Activated CD4-positive, alpha-beta T cell treated with anti-CD3 and anti-CD28 coated beads, Interleukin-2, amount 10 ng/mL, durations not matched to agents 24 days and 14 days (primary cell): ENCODE results near the gene CDCA5. TPM values are rescaled to one million over a fixed set of nuclear protein-coding genes. Genes with fewer than 3 reads are reported as not detected.

Experiments used
- DNase-seq: peaks from one replicate; pipeline ENCODE4 v3.0.0; 2022
- H3K27ac Mint-ChIP-seq: one replicate; pipeline ENCODE4 v1.8.0; 2022; ENCODE audit warnings: mild to moderate bottlenecking, mixed read lengths
- H3K27me3 Mint-ChIP-seq: one replicate; pipeline ENCODE4 v1.8.0; 2022; ENCODE audit warnings: mixed read lengths
- H3K36me3 Mint-ChIP-seq: one replicate; pipeline ENCODE4 v1.8.0; 2022; ENCODE audit warnings: low read depth, mild to moderate bottlenecking, mixed read lengths
- H3K4me1 Mint-ChIP-seq: one replicate; pipeline ENCODE4 v1.8.0; 2021; ENCODE audit warnings: mixed read lengths
- H3K4me3 Mint-ChIP-seq: one replicate; pipeline ENCODE4 v1.8.0; 2022; ENCODE audit warnings: mild to moderate bottlenecking, moderate library complexity, mixed read lengths
- H3K9me3 Mint-ChIP-seq: one replicate; pipeline ENCODE4 v1.8.0; 2021; ENCODE audit warnings: mixed read lengths
- intact Hi-C: fragments of 100-400 bp; cut with micrococcal nuclease; formaldehyde crosslinking; loops from one replicate; pipeline ENCODE4 v1.15.1; 2023
- total RNA-seq: library from RNA; stranded (reverse); gene quantifications from 2 replicates; pipeline ENCODE4 v1.2.3, GENCODE V29; 2022

CDCA5 gene
- total RNA-seq, 1 donor from 2014 or later: 95.1 TPM

GRCh38 chr11:65045728-65046127 lies 38.1 kb downstream of the CDCA5 start:
- no peaks in the 10 kb centered on the region for H3K27me3 Mint-ChIP-seq
- peaks cover 9% of the 10 kb centered on the region for H3K36me3 Mint-ChIP-seq
- no peak for DNase-seq
- H3K4me1 Mint-ChIP-seq: peaks cover 26% of the 10 kb centered on the region
- no peak overlapping the region for H3K27ac Mint-ChIP-seq
- H3K9me3 Mint-ChIP-seq: no peaks in the 10 kb centered on the region
- no peak overlapping the region for H3K4me3 Mint-ChIP-seq
- intact Hi-C loops: no loop called here

- no peak overlapping the region for H3K27ac Mint-ChIP-seq
- no peak overlapping the region for H3K4me3 Mint-ChIP-seq
- intact Hi-C loops: no loop called here
- H3K27me3 Mint-ChIP-seq: no peaks in the 10 kb centered on the region
- H3K36me3 Mint-ChIP-seq: peaks cover 9% of the 10 kb centered on the region
- no peak for DNase-seq
- no peaks in the 10 kb centered on the region for H3K9me3 Mint-ChIP-seq
- peaks cover 28% of the 10 kb centered on the region for H3K4me1 Mint-ChIP-seq
Observed at GRCh38 chr11:65045061-65045460, 38.8 kb downstream of the CDCA5 start.

GRCh38 chr11:65043881-65044501 lies 39.8 kb downstream of the CDCA5 start:
- no peaks in the 10 kb centered on the region for H3K27me3 Mint-ChIP-seq
- peaks cover 31% of the 10 kb centered on the region for H3K4me1 Mint-ChIP-seq
- H3K27ac Mint-ChIP-seq: no peak overlapping the region
- H3K4me3 Mint-ChIP-seq: no peak overlapping the region
- H3K36me3 Mint-ChIP-seq: peaks cover 15% of the 10 kb centered on the region
- DNase-seq: no peak
- intact Hi-C loops: no loop called here
- H3K9me3 Mint-ChIP-seq: no peaks in the 10 kb centered on the region

GRCh38 chr11:65042891-65043290 lies 40.9 kb downstream of the CDCA5 start:
- H3K4me1 Mint-ChIP-seq: peaks cover 29% of the 10 kb centered on the region
- no peaks in the 10 kb centered on the region for H3K9me3 Mint-ChIP-seq
- DNase-seq: no peak
- intact Hi-C loops: no loop called here
- H3K36me3 Mint-ChIP-seq: peaks cover 15% of the 10 kb centered on the region
- peak overlapping the region; percentile 29 for H3K27ac Mint-ChIP-seq
- H3K27me3 Mint-ChIP-seq: no peaks in the 10 kb centered on the region
- peak overlapping the region; percentile 90 for H3K4me3 Mint-ChIP-seq

- no peaks in the 10 kb centered on the region for H3K27me3 Mint-ChIP-seq
- H3K36me3 Mint-ChIP-seq: peaks cover 17% of the 10 kb centered on the region
- intact Hi-C loops: loop anchor here (1.0 to 2.0 kb wide), 6 partner anchors 14 to 124 kb away; partner anchors contain the start of genes ATG2A, CDCA5, PPP2R5B and SNX15
- peaks cover 20% of the 10 kb centered on the region for H3K4me1 Mint-ChIP-seq
- H3K9me3 Mint-ChIP-seq: no peaks in the 10 kb centered on the region
- H3K27ac Mint-ChIP-seq: peak within 1 kb of the TSS; percentile 95
- peak; percentile 98 for DNase-seq
- H3K4me3 Mint-ChIP-seq: peak within 1 kb of the TSS; percentile 93
Observed at GRCh38 chr11:65040847-65041622, 42.8 kb downstream of the CDCA5 start, which contains the start of gene SAC3D1. Gene SAC3D1 (plus strand): TSS chr11:65041210. CDS start chr11:65041293, 83 bp downstream.

- no peak for DNase-seq
- intact Hi-C loops: loop anchor here (1.0 to 2.0 kb wide), 4 partner anchors 13 to 124 kb away; partner anchors contain the start of genes ATG2A, CDCA5, SNX15 and ZFPL1
- peaks cover 20% of the 10 kb centered on the region for H3K4me1 Mint-ChIP-seq
Observed at GRCh38 chr11:65040520-65040846, 43.4 kb downstream of the CDCA5 start.

GRCh38 chr11:65036931-65037330 lies 46.9 kb downstream of the CDCA5 start:
- H3K27me3 Mint-ChIP-seq: no peaks in the 10 kb centered on the region
- H3K27ac Mint-ChIP-seq: no peak overlapping the region
- no peak overlapping the region for H3K4me3 Mint-ChIP-seq
- H3K4me1 Mint-ChIP-seq: peaks cover 7% of the 10 kb centered on the region
- no peak for DNase-seq
- no peaks in the 10 kb centered on the region for H3K9me3 Mint-ChIP-seq
- intact Hi-C loops: no loop called here
- peaks cover 14% of the 10 kb centered on the region for H3K36me3 Mint-ChIP-seq

More at GRCh38 chr11:65040520-65040846, 43.4 kb downstream of the CDCA5 start:
- peak overlapping the region; percentile 95 for H3K27ac Mint-ChIP-seq
- H3K27me3 Mint-ChIP-seq: no peaks in the 10 kb centered on the region
- no peaks in the 10 kb centered on the region for H3K9me3 Mint-ChIP-seq
- peaks cover 17% of the 10 kb centered on the region for H3K36me3 Mint-ChIP-seq
- peak overlapping the region; percentile 93 for H3K4me3 Mint-ChIP-seq

- DNase-seq: no peak
- Mint-ChIP-seq H3K27ac (no peak overlapping the region), H3K27me3 (no peaks in the 10 kb centered on the region), H3K4me1 (peaks cover 4% of the 10 kb centered on the region), H3K9me3 (no peaks in the 10 kb centered on the region), H3K36me3 (peaks cover 14% of the 10 kb centered on the region), H3K4me3 (no peak overlapping the region)
- intact Hi-C loops: no loop called here
Observed at GRCh38 chr11:65035579-65035978, 48.3 kb downstream of the CDCA5 start.

GRCh38 chr11:65034423-65034822 lies 49.4 kb downstream of the CDCA5 start:
- Mint-ChIP-seq H3K27me3 (no peaks in the 10 kb centered on the region), H3K4me3 (no peak overlapping the region), H3K9me3 (no peaks in the 10 kb centered on the region), H3K4me1 (no peaks in the 10 kb centered on the region), H3K36me3 (peaks cover 9% of the 10 kb centered on the region), H3K27ac (no peak overlapping the region)
- DNase-seq: no peak
- intact Hi-C loops: no loop called here

- no peak for DNase-seq
- H3K36me3 Mint-ChIP-seq: peaks cover 4% of the 10 kb centered on the region
- no peak overlapping the region for H3K27ac Mint-ChIP-seq
- no peak overlapping the region for H3K4me3 Mint-ChIP-seq
- peaks cover 12% of the 10 kb centered on the region for H3K4me1 Mint-ChIP-seq
- no peaks in the 10 kb centered on the region for H3K9me3 Mint-ChIP-seq
- intact Hi-C loops: no loop called here
- no peaks in the 10 kb centered on the region for H3K27me3 Mint-ChIP-seq
Observed at GRCh38 chr11:65032216-65032615, 51.6 kb downstream of the CDCA5 start.

Other genes with a start within 250 kb of the CDCA5 start
- 0.05 TPM in 2 replicates for gene CDC42BPG, start 239.4 kb downstream of the CDCA5 start, total RNA-seq
- gene EHD1, start 205.4 kb downstream of the CDCA5 start, total RNA-seq: 93.0 and 101 TPM in 2 replicates
- 22.5 and 23.1 TPM in 2 replicates for gene ATG2A, start 166.8 kb downstream of the CDCA5 start, total RNA-seq
- 11.4 and 16.7 TPM in 2 replicates for gene PPP2R5B, start 159.4 kb downstream of the CDCA5 start, total RNA-seq
- not detected in 2 replicates for gene GPHA2, start 148.1 kb downstream of the CDCA5 start, total RNA-seq
- gene MAJIN, start 111.9 kb downstream of the CDCA5 start, total RNA-seq: 0.71 TPM in 1 of 2 replicates, not detected in the other
- 0.09 TPM in 1 of 2 replicates, not detected in the other for gene BATF2, start 87.1 kb downstream of the CDCA5 start, total RNA-seq
- 78.8 and 87.9 TPM in 2 replicates for gene ARL2, start 69.9 kb downstream of the CDCA5 start, total RNA-seq
- gene SNX15, start 56.6 kb downstream of the CDCA5 start, total RNA-seq: 15.9 and 17.9 TPM in 2 replicates
- gene SAC3D1, start 42.8 kb downstream of the CDCA5 start, total RNA-seq: 16.3 and 18.0 TPM in 2 replicates
- gene NAALADL1, start 25.5 kb downstream of the CDCA5 start, total RNA-seq: 12.5 and 13.0 TPM in 2 replicates
- gene ZFPL1, start 182 bp upstream of the CDCA5 start, total RNA-seq: 33.3 and 34.7 TPM in 2 replicates
- gene VPS51, start 12.2 kb upstream of the CDCA5 start, total RNA-seq: 127 and 136 TPM in 2 replicates
- gene TM7SF2, start 27.8 kb upstream of the CDCA5 start, total RNA-seq: 28.2 and 28.9 TPM in 2 replicates
- 17.1 and 18.1 TPM in 2 replicates for gene ZNHIT2, start 33.7 kb upstream of the CDCA5 start, total RNA-seq
- gene FAU, start 38.1 kb upstream of the CDCA5 start, total RNA-seq: 1,048 and 1,049 TPM in 2 replicates
- gene MRPL49, start 38.3 kb upstream of the CDCA5 start, total RNA-seq: 78.1 and 81.4 TPM in 2 replicates
- 36.9 and 39.0 TPM in 2 replicates for gene SYVN1, start 50.5 kb upstream of the CDCA5 start, total RNA-seq
- gene SPDYC, start 86.2 kb upstream of the CDCA5 start, total RNA-seq: not detected in 2 replicates
- gene CAPN1, start 97.9 kb upstream of the CDCA5 start, total RNA-seq: 87.1 and 96.5 TPM in 2 replicates
- 77.4 and 82.8 TPM in 2 replicates for gene POLA2, start 177.9 kb upstream of the CDCA5 start, total RNA-seq
- 3.0 and 3.4 TPM in 2 replicates for gene CDC42EP2, start 230.8 kb upstream of the CDCA5 start, total RNA-seq
- gene DPF2, start 249.8 kb upstream of the CDCA5 start, total RNA-seq: 76.6 and 81.0 TPM in 2 replicates